WTC11 (cell line): Measurements from ENCODE around the gene PDE4B. TPM values are rescaled to one million over a fixed set of nuclear protein-coding genes. Genes with fewer than 3 reads are reported as not detected.

Experiments used
- ATAC-seq: fragments of 200-7000 bp; cut with Tn5 transposase; 2 replicates; pipeline ENCODE4 v1.10.0; 2021; ENCODE audit warnings: mild to moderate bottlenecking, moderate library complexity
- CTCF ChIA-PET: fragments of 300-600 bp; sonication (Branson Sonifier 250); formaldehyde crosslinking; loops from one replicate; lab custom pipeline; 2021; ENCODE audit warnings: antibody characterized with exemption; lab: Charles Lee
- POLR2A ChIA-PET: fragments of 350-600 bp; sonication (Branson Sonifier 250); formaldehyde crosslinking; loops from one replicate; lab custom pipeline; 2021; ENCODE audit warnings: antibody characterized with exemption; lab: Charles Lee
- DNase-seq: peaks from one replicate; pipeline ENCODE4 v3.0.0; 2021; ENCODE audit warnings: low spot score
- H3K27ac Mint-ChIP-seq: 2 replicates; pipeline ENCODE4 v1.8.0; 2021; ENCODE audit warnings: mixed read lengths
- H3K27me3 Mint-ChIP-seq: 2 replicates; pipeline ENCODE4 v1.8.0; 2021; ENCODE audit warnings: low read depth, mild to moderate bottlenecking, moderate library complexity, mixed read lengths
- H3K36me3 Mint-ChIP-seq: 2 replicates; pipeline ENCODE4 v1.8.0; 2021; ENCODE audit warnings: mixed read lengths
- H3K4me1 Mint-ChIP-seq: 2 replicates; pipeline ENCODE4 v1.8.0; 2022; ENCODE audit warnings: mixed read lengths
- H3K4me3 Mint-ChIP-seq: 2 replicates; pipeline ENCODE4 v1.8.0; 2021; ENCODE audit warnings: mild to moderate bottlenecking, moderate library complexity, mixed read lengths
- H3K9me3 Mint-ChIP-seq: 2 replicates; pipeline ENCODE4 v1.8.0; 2021; ENCODE audit warnings: mixed read lengths
- ATF2 ChIP-seq: sonication (generic); formaldehyde crosslinking; IDR thresholded peaks from 2 replicates; pipeline ENCODE4 v1.8.1; 2022; ENCODE audit warnings: low read depth, missing genetic modification reagents, borderline replicate concordance
- FOXJ3 ChIP-seq: sonication (generic); formaldehyde crosslinking; IDR thresholded peaks from 2 replicates; pipeline ENCODE4 v1.9.0; 2021; ENCODE audit warnings: missing genetic modification reagents, mild to moderate bottlenecking, borderline replicate concordance
- IRF1 ChIP-seq: sonication (generic); formaldehyde crosslinking; IDR thresholded peaks from 2 replicates; pipeline ENCODE4 v1.8.0; 2023; ENCODE audit warnings: missing genetic modification reagents
- IRF2 ChIP-seq: sonication (generic); formaldehyde crosslinking; IDR thresholded peaks from 2 replicates; pipeline ENCODE4 v1.8.0; 2022; ENCODE audit warnings: low read depth, missing genetic modification reagents, borderline replicate concordance
- MYBL2 ChIP-seq: sonication (generic); formaldehyde crosslinking; IDR thresholded peaks from 2 replicates; pipeline ENCODE4 v1.8.1; 2023; ENCODE audit warnings: mild to moderate bottlenecking, moderate library complexity, missing genetic modification reagents
- PRRX2 ChIP-seq: fragments of 250-450 bp; sonication (Bioruptor Pico); IDR thresholded peaks from 2 replicates; pipeline ENCODE4 v1.8.0; 2021; ENCODE audit warnings: mild to moderate bottlenecking
- TEAD4 ChIP-seq: sonication (generic); formaldehyde crosslinking; IDR thresholded peaks from 2 replicates; pipeline ENCODE4 v1.8.0; 2022; ENCODE audit warnings: mild to moderate bottlenecking, missing genetic modification reagents
- ZBTB21 ChIP-seq: sonication (generic); formaldehyde crosslinking; IDR thresholded peaks from 2 replicates; pipeline ENCODE4 v1.8.1; 2023; ENCODE audit warnings: mild to moderate bottlenecking, missing genetic modification reagents, borderline replicate concordance
- ZNF121 ChIP-seq: sonication (generic); formaldehyde crosslinking; IDR thresholded peaks from 2 replicates; pipeline ENCODE4 v1.8.0; 2023; ENCODE audit warnings: missing genetic modification reagents
- ZNF232 ChIP-seq: sonication (generic); formaldehyde crosslinking; IDR thresholded peaks from 2 replicates; pipeline ENCODE4 v1.8.0; 2022; ENCODE audit warnings: mild to moderate bottlenecking, missing genetic modification reagents
- ZNF263 ChIP-seq: sonication (generic); formaldehyde crosslinking; IDR thresholded peaks from 2 replicates; pipeline ENCODE4 v1.8.1; 2022; ENCODE audit warnings: low read depth, mild to moderate bottlenecking, moderate library complexity, missing genetic modification reagents
- ZNF416 ChIP-seq: fragments of 250-450 bp; sonication (Bioruptor Pico); IDR thresholded peaks from 2 replicates; pipeline ENCODE4 v1.9.0; 2021; ENCODE audit warnings: mild to moderate bottlenecking, inconsistent platforms
- total RNA-seq: library from RNA; stranded (reverse); gene quantifications from 3 replicates; pipeline ENCODE4 v1.2.3, GENCODE V29; 2021
- TF ChIP-seq, protein P1 (sequence below): sonication (generic); formaldehyde crosslinking; IDR thresholded peaks from 2 replicates; pipeline ENCODE4 v1.8.1; 2023; ENCODE audit warnings: mild to moderate bottlenecking, missing genetic modification reagents, moderate library complexity
- TF ChIP-seq, protein P2 (sequence below): fragments of 250-450 bp; sonication (Bioruptor Pico); IDR thresholded peaks from 2 replicates; pipeline ENCODE4 v1.9.0; 2021; ENCODE audit warnings: mild to moderate bottlenecking, borderline replicate concordance
- TF ChIP-seq, protein P3 (sequence below): sonication (generic); formaldehyde crosslinking; IDR thresholded peaks from 2 replicates; pipeline ENCODE4 v1.8.0; 2022; ENCODE audit warnings: mild to moderate bottlenecking, missing genetic modification reagents
- TF ChIP-seq, protein P4 (sequence below): sonication (generic); formaldehyde crosslinking; IDR thresholded peaks from 2 replicates; pipeline ENCODE4 v1.8.0; 2023; ENCODE audit warnings: missing genetic modification reagents, mild to moderate bottlenecking, borderline replicate concordance

The PDE4B gene
- total RNA-seq, 1 experiment from 2014 or later, result 8.0 TPM

DNA sequence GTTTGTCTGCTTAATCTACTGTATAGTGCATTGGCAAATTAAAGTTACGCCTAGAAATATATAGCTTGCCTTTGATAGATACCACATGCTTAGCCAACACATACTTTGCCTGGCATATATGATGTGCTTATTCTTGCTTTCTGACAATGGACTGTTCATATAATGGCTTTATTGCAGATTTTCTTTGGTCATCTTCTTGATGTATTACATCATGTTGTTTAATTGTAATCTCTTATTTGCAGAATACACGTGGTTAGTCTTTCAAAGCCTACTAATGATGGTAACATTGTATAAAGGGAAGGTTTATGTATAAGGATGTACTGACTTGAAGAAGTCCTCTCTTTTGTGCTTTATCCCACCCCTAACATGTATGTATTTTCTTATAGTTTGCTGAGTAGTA is 201.5 kb downstream of the PDE4B start:
- ATAC-seq (no peak), DNase-seq (no peak)
- no peaks in the 10 kb centered on the region for H3K36me3 Mint-ChIP-seq
- no peak overlapping the region for H3K4me3 Mint-ChIP-seq
- POLR2A ChIA-PET, result no interaction called here
- CTCF ChIA-PET, result no interaction called here
- TF ChIP-seq, protein P1, sequence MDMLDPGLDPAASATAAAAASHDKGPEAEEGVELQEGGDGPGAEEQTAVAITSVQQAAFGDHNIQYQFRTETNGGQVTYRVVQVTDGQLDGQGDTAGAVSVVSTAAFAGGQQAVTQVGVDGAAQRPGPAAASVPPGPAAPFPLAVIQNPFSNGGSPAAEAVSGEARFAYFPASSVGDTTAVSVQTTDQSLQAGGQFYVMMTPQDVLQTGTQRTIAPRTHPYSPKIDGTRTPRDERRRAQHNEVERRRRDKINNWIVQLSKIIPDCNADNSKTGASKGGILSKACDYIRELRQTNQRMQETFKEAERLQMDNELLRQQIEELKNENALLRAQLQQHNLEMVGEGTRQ (CRISPR knock-in tag), result no peak
- TF ChIP-seq IRF2, result no peak
- no peak for TF ChIP-seq IRF1 (CRISPR knock-in tag)
- TF ChIP-seq ZNF232 (CRISPR knock-in tag), result no peak
- no peak for TF ChIP-seq TEAD4 (CRISPR knock-in tag)
- TF ChIP-seq, protein P2, sequence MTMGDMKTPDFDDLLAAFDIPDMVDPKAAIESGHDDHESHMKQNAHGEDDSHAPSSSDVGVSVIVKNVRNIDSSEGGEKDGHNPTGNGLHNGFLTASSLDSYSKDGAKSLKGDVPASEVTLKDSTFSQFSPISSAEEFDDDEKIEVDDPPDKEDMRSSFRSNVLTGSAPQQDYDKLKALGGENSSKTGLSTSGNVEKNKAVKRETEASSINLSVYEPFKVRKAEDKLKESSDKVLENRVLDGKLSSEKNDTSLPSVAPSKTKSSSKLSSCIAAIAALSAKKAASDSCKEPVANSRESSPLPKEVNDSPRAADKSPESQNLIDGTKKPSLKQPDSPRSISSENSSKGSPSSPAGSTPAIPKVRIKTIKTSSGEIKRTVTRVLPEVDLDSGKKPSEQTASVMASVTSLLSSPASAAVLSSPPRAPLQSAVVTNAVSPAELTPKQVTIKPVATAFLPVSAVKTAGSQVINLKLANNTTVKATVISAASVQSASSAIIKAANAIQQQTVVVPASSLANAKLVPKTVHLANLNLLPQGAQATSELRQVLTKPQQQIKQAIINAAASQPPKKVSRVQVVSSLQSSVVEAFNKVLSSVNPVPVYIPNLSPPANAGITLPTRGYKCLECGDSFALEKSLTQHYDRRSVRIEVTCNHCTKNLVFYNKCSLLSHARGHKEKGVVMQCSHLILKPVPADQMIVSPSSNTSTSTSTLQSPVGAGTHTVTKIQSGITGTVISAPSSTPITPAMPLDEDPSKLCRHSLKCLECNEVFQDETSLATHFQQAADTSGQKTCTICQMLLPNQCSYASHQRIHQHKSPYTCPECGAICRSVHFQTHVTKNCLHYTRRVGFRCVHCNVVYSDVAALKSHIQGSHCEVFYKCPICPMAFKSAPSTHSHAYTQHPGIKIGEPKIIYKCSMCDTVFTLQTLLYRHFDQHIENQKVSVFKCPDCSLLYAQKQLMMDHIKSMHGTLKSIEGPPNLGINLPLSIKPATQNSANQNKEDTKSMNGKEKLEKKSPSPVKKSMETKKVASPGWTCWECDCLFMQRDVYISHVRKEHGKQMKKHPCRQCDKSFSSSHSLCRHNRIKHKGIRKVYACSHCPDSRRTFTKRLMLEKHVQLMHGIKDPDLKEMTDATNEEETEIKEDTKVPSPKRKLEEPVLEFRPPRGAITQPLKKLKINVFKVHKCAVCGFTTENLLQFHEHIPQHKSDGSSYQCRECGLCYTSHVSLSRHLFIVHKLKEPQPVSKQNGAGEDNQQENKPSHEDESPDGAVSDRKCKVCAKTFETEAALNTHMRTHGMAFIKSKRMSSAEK, result no peak
- H3K27ac Mint-ChIP-seq, result no peak overlapping the region
- peaks cover 14% of the 10 kb centered on the region for H3K27me3 Mint-ChIP-seq
- H3K4me1 Mint-ChIP-seq, result no peaks in the 10 kb centered on the region
- H3K9me3 Mint-ChIP-seq, result no peaks in the 10 kb centered on the region

DNA sequence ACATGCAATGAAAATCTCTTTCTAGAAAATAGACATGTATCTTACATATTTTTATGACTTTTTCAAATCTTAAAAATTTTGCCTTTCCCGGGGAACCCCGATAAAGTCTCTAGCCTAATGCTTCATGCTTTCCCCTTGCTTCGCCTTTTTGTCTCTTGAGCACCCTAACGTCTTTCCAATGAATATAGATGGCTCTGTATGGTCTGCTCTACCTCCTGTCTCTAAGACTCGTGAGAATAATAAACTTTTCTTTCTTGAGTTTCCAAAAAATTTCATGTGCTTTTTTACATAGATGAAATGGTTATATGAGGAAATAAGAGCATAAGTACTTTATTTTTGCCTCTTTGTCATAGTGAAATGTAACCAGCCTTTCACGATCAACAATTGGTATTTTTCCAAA is 202.6 kb downstream of the PDE4B start:
- Mint-ChIP-seq H3K27me3 (peaks cover 26% of the 10 kb centered on the region), H3K4me3 (no peak overlapping the region), H3K36me3 (no peaks in the 10 kb centered on the region), H3K9me3 (no peaks in the 10 kb centered on the region), H3K27ac (no peak overlapping the region), H3K4me1 (no peaks in the 10 kb centered on the region)
- POLR2A ChIA-PET, result no interaction called here
- TF ChIP-seq, protein P3, sequence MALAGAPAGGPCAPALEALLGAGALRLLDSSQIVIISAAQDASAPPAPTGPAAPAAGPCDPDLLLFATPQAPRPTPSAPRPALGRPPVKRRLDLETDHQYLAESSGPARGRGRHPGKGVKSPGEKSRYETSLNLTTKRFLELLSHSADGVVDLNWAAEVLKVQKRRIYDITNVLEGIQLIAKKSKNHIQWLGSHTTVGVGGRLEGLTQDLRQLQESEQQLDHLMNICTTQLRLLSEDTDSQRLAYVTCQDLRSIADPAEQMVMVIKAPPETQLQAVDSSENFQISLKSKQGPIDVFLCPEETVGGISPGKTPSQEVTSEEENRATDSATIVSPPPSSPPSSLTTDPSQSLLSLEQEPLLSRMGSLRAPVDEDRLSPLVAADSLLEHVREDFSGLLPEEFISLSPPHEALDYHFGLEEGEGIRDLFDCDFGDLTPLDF (CRISPR knock-in tag), result no peak
- no peak for TF ChIP-seq ZBTB21 (CRISPR knock-in tag)
- no peak for TF ChIP-seq FOXJ3 (CRISPR knock-in tag)
- no peak for TF ChIP-seq ZNF121
- no peak for TF ChIP-seq TEAD4 (CRISPR knock-in tag)
- no peak for TF ChIP-seq PRRX2 (CRISPR knock-in tag)
- no peak for TF ChIP-seq ZNF416
- TF ChIP-seq ZNF263 (CRISPR knock-in tag), result no peak
- no peak for TF ChIP-seq MYBL2
- TF ChIP-seq, protein P2, result no peak
- TF ChIP-seq, protein P4, sequence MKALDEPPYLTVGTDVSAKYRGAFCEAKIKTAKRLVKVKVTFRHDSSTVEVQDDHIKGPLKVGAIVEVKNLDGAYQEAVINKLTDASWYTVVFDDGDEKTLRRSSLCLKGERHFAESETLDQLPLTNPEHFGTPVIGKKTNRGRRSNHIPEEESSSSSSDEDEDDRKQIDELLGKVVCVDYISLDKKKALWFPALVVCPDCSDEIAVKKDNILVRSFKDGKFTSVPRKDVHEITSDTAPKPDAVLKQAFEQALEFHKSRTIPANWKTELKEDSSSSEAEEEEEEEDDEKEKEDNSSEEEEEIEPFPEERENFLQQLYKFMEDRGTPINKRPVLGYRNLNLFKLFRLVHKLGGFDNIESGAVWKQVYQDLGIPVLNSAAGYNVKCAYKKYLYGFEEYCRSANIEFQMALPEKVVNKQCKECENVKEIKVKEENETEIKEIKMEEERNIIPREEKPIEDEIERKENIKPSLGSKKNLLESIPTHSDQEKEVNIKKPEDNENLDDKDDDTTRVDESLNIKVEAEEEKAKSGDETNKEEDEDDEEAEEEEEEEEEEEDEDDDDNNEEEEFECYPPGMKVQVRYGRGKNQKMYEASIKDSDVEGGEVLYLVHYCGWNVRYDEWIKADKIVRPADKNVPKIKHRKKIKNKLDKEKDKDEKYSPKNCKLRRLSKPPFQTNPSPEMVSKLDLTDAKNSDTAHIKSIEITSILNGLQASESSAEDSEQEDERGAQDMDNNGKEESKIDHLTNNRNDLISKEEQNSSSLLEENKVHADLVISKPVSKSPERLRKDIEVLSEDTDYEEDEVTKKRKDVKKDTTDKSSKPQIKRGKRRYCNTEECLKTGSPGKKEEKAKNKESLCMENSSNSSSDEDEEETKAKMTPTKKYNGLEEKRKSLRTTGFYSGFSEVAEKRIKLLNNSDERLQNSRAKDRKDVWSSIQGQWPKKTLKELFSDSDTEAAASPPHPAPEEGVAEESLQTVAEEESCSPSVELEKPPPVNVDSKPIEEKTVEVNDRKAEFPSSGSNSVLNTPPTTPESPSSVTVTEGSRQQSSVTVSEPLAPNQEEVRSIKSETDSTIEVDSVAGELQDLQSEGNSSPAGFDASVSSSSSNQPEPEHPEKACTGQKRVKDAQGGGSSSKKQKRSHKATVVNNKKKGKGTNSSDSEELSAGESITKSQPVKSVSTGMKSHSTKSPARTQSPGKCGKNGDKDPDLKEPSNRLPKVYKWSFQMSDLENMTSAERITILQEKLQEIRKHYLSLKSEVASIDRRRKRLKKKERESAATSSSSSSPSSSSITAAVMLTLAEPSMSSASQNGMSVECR, result no peak
- TF ChIP-seq ATF2 (CRISPR knock-in tag), result no peak
- ATAC-seq (no peak), DNase-seq (no peak)
- CTCF ChIA-PET, result no interaction called here
